GM10248 (cell line): ENCODE data around the gene SLC25A48.

Experiments used
- CTCF ChIA-PET: fragments of 300-600 bp; sonication (Branson Sonifier 250); formaldehyde crosslinking; extraction: SDS; loops from one replicate; lab custom pipeline; 2021; ENCODE audit warnings: antibody characterized with exemption; lab: Yijun Ruan, JAX
- POLR2A ChIA-PET: fragments of 350-650 bp; sonication (Branson Sonifier 250); formaldehyde crosslinking; extraction: SDS; loops from one replicate; lab custom pipeline; 2020; ENCODE audit warnings: antibody characterized with exemption; lab: Yijun Ruan, JAX
- DNase-seq: peaks from one replicate; pipeline ENCODE4 v3.0.0; 2012; ENCODE audit errors: extremely low spot score
- TF ChIP-seq, protein P1 (sequence below): IDR thresholded peaks from 2 replicates; pipeline ENCODE4 v1.5.1; 2012; ENCODE audit warnings: mild to moderate bottlenecking, low read depth; ENCODE audit errors: extremely low read depth, missing control alignments, control extremely low read depth

Gene SLC25A48

DNA sequence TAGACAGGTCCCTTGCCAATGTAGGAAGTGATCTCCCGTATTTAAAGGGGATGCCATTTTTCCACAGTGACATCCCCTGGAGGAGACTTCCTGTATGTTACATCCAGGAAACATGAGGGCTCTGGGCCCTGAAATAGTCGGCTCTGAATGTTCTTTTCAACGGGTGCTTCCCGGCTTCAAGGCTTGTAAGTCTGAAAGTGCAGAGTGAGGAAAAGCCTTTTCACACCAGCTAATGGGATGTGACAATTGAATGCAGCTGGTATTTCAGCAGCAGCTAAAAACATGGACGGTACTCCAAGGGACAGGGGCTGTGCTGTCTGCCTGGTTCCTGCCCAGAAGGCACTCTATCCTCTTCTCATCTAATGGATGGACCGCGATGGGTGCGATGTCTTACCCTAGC, 59.8 kb downstream of the SLC25A48 start:
- CTCF ChIA-PET = interaction anchor here (1.0 to 7.7 kb wide), 2 partner anchors 16 to 318 kb away, joined by 3 to 50 read pairs; no protein-coding TSS in a partner anchor
- TF ChIP-seq, protein P1, sequence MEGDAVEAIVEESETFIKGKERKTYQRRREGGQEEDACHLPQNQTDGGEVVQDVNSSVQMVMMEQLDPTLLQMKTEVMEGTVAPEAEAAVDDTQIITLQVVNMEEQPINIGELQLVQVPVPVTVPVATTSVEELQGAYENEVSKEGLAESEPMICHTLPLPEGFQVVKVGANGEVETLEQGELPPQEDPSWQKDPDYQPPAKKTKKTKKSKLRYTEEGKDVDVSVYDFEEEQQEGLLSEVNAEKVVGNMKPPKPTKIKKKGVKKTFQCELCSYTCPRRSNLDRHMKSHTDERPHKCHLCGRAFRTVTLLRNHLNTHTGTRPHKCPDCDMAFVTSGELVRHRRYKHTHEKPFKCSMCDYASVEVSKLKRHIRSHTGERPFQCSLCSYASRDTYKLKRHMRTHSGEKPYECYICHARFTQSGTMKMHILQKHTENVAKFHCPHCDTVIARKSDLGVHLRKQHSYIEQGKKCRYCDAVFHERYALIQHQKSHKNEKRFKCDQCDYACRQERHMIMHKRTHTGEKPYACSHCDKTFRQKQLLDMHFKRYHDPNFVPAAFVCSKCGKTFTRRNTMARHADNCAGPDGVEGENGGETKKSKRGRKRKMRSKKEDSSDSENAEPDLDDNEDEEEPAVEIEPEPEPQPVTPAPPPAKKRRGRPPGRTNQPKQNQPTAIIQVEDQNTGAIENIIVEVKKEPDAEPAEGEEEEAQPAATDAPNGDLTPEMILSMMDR = no peak
- POLR2A ChIA-PET = no interaction called here
- no peak for DNase-seq

DNA sequence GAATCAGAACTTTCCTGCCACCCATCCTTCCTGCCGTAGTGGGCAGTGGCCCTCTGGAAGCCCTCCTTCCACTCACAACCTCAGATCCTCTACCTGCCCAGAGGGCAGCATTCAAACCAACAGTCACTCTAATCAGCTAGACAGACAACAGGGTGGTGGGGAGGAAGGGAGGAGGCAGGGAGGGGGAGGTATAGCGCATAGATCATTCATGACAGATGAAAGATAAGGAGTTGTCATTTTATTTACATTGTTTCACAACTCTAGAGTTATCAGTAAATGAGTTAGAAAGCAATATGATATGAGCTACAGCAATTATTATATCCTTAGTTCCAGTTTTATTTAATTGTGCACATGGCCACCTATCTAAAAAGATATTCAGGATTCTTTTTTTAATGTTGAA, 60.3 kb downstream of the SLC25A48 start:
- ChIA-PET POLR2A (no interaction called here), CTCF (interaction anchor here (1.0 to 7.7 kb wide), 2 partner anchors 16 to 317 kb away, joined by 3 to 50 read pairs; no protein-coding TSS in a partner anchor)
- DNase-seq = no peak
- TF ChIP-seq, protein P1 = no peak

DNA sequence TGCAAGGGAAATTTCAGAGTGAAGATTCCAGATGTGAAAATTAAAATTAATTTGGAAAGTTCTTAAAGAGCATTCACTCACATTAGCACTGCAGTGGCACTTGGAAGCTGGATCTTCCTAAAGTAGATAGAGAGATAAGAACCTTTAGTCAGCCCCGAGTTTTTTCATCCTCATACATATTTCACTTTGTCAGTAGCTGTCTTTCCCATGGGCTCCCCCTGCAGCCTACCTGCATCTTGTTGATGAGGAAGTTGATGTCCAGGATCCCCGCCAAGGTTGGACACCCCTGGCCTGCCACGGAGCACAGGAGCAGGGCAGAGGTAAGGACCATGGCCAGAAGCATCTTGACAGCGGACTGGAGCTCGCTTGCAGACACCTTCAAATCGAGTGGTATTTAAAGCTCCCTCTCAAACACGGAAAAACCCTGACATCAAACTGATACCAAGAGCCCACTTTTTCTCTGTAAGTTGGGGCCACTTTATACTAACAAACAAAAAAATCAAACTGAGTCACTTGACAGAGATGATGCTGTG, 61.1 kb downstream of the SLC25A48 start, which contains the start of gene IL9:
Gene IL9, minus strand, starts transcription at position 368 of the 533 bp plus-strand sequence. Its CDS starts 25 bp downstream, at position 343.
- ChIA-PET POLR2A (no interaction called here), CTCF (no interaction called here)
- TF ChIP-seq, protein P1 = no peak
- DNase-seq = no peak

DNA sequence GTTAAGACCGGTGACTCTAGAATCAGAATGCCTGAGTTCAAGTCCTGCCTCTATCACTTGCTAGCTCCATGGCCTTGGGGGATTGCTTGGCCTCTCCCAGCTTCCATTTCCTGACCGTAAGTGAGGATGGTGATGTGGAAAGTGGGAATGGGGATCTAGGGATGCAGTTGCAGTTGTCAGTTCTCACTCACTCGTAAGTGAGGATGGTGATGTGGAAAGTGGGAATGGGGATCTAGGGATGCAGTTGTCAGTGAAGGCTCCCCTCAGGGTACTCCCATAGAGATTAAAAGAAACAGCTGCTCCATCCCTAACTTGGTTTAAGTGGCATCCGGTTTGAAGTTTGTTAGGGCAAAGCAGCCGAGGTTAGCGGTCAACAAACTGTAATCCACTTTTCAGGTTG, 64.2 kb downstream of the SLC25A48 start:
- ChIA-PET POLR2A (no interaction called here), CTCF (interaction anchor here (1.6 kb wide), 1 partner anchor 165 kb away, joined by 4 read pairs; no protein-coding TSS in a partner anchor)
- no peak for DNase-seq

DNA sequence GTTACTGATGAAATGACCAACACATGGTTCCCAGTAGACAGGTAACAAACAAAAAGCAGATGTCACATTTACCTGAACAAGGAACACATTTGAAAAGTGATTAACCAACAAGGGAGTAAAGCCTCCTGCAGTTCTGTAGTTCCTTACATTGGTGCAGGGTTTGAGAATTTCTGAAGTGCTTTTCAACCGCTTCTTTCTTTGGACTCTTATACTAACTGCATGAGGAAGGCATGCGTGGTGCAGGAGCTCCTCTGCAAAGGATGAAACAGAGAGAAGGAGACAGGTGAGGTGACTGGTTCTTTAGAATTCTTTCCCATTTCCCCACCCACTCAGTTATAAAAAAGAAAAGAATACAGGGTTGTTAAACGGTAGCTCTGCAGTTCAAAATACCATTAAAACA, 65.8 kb downstream of the SLC25A48 start:
- CTCF ChIA-PET = interaction anchor here (1.4 to 1.8 kb wide), 2 partner anchors 9 to 11 kb away, joined by 5 to 6 read pairs; no protein-coding TSS in a partner anchor
- DNase-seq = no peak
- TF ChIP-seq, protein P1 = no peak
- POLR2A ChIA-PET = no interaction called here

More for the DNA sequence above, 64.2 kb downstream of the SLC25A48 start:
- TF ChIP-seq, protein P1 = no peak

DNA sequence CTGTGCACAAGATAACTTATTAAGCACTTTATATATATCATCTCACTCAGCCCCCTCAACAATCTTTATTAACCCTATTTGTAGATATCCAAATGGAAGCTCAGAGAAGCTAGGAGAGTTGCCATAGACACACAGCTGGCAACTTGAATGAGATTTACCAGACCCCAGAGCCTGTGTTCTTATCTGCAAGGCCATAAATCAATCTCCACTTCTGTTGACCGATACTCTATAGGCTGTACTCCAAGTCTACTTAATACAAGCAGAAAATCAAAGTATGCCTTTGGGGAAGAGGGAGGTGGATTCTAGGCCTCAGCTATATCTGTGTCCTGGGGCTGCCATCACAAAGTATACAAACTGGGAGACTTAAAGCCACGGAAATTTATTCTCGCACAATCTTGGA, 67.2 kb downstream of the SLC25A48 start:
- POLR2A ChIA-PET = no interaction called here
- DNase-seq = no peak
- CTCF ChIA-PET = interaction anchor here (1.8 kb wide), 1 partner anchor 11 kb away, joined by 6 read pairs; no protein-coding TSS in a partner anchor
- TF ChIP-seq, protein P1 = no peak
